Skeletal muscle satellite cell (primary cell): Measurements from ENCODE around the gene FMO3. TPM values are rescaled to one million over a fixed set of nuclear protein-coding genes. Genes with fewer than 3 reads are reported as not detected.

ENCODE experiments used
- H3K27me3 ChIP-seq: 2 replicates; pipeline ENCODE4 v1.7.0; 2013; ENCODE audit warnings: low read length; ENCODE audit not compliant: control insufficient read depth, insufficient read depth
- H3K36me3 ChIP-seq: 2 replicates; pipeline ENCODE4 v1.7.0; 2013; ENCODE audit warnings: mild to moderate bottlenecking, control low read depth, low read length; ENCODE audit not compliant: insufficient read depth
- H3K4me1 ChIP-seq: 2 replicates; pipeline ENCODE4 v1.7.0; 2013; ENCODE audit warnings: low read length; ENCODE audit not compliant: control insufficient read depth, insufficient read depth
- H3K4me2 ChIP-seq: 2 replicates; pipeline ENCODE4 v1.7.0; 2013; ENCODE audit warnings: mild to moderate bottlenecking, low read length
- H3K4me3 ChIP-seq: 2 replicates; pipeline ENCODE4 v1.7.0; 2013; ENCODE audit warnings: low read length
- H3K9ac ChIP-seq: 2 replicates; pipeline ENCODE4 v1.7.0; 2013; ENCODE audit warnings: mild to moderate bottlenecking, low read depth, low read length, moderate library complexity
- H3K9me3 ChIP-seq: replicated peaks from 2 replicates; pipeline ENCODE4 v1.7.0; 2013; ENCODE audit warnings: mild to moderate bottlenecking, control low read depth, low read length
- total RNA-seq: library from RNA; depleted of rRNA; stranded (reverse); fragments of >200 nt; gene quantifications from 2 replicates; pipeline ENCODE4 v1.2.3, GENCODE V29; 2012; rRNA removed

FMO3 gene
- total RNA-seq, result under 0.01 TPM in 1 of 2 replicates, not detected in the other

DNA sequence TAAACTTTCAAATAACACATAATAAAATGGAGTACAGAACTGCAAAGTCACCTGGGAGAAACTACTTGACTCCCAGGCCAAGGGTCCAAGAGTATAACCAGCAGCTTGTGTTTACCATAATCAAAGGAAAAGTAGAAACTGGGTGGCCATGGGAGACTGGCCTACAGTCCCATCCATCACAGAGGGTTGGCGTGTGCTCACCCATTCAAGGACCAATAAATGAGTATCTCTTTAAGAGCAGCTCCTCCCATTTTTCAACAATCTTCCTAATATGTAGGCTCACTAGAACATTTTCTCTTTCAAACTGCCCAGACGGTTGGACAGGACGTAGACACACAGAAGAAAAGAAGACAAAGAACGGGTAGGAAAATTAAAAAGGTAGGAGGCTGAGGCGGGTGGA is at the start of gene FMO3:
FMO3 (plus strand) TSS at position 302 of the 400 bp plus-strand sequence. CDS start 1,754 bp downstream, outside the sequence.
- Histone ChIP-seq H3K9ac (no peak within 1 kb of the TSS), H3K36me3 (no peaks in the 10 kb centered on the region), H3K4me1 (no peaks in the 10 kb centered on the region), H3K9me3 (no peaks in the 10 kb centered on the region), H3K4me2 (no peak within 1 kb of the TSS), H3K4me3 (no peak within 1 kb of the TSS), H3K27me3 (no peaks in the 10 kb centered on the region)

DNA sequence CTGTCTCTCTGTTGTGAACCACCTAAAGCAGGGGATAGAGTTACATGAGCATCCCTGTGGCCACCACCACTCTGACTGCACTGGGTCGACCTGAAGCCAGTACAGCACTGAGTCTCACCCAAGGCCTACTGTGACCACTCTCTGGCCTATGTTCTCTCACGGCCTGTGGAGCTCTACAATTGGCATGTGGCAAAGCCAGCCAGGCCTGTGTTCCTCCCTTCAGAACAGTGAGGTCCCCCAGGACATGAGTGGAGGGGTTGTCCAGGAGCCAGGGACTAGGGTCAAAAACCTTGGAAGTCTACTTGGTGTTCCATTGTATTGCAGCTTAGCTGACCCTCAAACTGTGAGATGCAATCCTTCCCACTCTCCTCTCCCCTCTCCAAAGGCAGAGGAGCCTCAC is 42.7 kb upstream of the FMO3 start:
- Histone ChIP-seq H3K4me3 (no peak overlapping the region), H3K4me1 (no peaks in the 10 kb centered on the region), H3K27me3 (no peaks in the 10 kb centered on the region), H3K36me3 (no peaks in the 10 kb centered on the region), H3K4me2 (no peak overlapping the region), H3K9ac (no peak overlapping the region), H3K9me3 (no peaks in the 10 kb centered on the region)

- no peaks in the 10 kb centered on the region for H3K9me3 ChIP-seq
- H3K27me3 ChIP-seq, result no peaks in the 10 kb centered on the region
- H3K4me3 ChIP-seq, result no peak overlapping the region
- H3K4me2 ChIP-seq, result no peak overlapping the region
- H3K9ac ChIP-seq, result no peak overlapping the region
- no peaks in the 10 kb centered on the region for H3K36me3 ChIP-seq
- no peaks in the 10 kb centered on the region for H3K4me1 ChIP-seq
Measured at GRCh38 chr1:171052977-171053376, 37.7 kb upstream of the FMO3 start.

DNA sequence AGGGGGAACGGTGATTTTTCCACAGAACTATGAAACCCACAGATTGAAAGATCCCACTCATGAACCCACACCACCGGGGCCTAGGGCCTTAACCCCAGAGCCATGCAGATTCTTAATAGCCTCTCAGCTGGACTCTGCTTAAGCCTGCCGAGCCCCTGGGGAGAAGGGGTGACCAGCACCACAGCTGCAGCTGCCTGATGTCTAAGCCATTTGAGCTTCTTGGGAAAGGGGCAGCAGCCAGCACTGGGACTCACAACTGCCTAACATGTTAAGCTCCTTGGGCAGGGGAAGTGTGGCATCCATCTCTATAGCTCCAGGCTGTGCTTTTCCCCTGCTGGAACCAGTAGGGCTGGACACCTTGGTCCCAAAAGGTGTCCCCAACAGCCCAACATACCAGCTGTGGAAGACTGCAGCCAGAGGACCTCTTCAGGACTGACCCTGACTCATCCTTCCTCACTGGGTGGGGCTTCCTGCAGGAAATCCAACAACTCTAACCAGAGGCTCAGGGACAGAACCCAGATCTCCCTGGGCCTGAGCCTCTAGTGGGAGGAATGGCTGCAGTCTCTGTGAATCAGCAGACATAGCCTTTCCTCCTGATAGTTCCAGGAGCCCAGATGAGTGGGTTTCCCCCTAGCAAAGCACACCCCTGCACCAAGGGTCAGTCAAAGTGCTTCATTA is 34.6 kb upstream of the FMO3 start:
- no peak overlapping the region for H3K4me3 ChIP-seq
- H3K27me3 ChIP-seq, result no peaks in the 10 kb centered on the region
- no peak overlapping the region for H3K4me2 ChIP-seq
- H3K9ac ChIP-seq, result no peak overlapping the region
- H3K4me1 ChIP-seq, result no peaks in the 10 kb centered on the region
- no peaks in the 10 kb centered on the region for H3K9me3 ChIP-seq
- no peaks in the 10 kb centered on the region for H3K36me3 ChIP-seq

GRCh38 chr1:171061425-171062143 is 29.1 kb upstream of the FMO3 start:
- H3K27me3 ChIP-seq, result peaks cover 6% of the 10 kb centered on the region
- no peak overlapping the region for H3K4me2 ChIP-seq
- H3K9me3 ChIP-seq, result no peaks in the 10 kb centered on the region
- H3K4me3 ChIP-seq, result no peak overlapping the region
- no peak overlapping the region for H3K9ac ChIP-seq
- H3K36me3 ChIP-seq, result no peaks in the 10 kb centered on the region
- no peaks in the 10 kb centered on the region for H3K4me1 ChIP-seq

DNA sequence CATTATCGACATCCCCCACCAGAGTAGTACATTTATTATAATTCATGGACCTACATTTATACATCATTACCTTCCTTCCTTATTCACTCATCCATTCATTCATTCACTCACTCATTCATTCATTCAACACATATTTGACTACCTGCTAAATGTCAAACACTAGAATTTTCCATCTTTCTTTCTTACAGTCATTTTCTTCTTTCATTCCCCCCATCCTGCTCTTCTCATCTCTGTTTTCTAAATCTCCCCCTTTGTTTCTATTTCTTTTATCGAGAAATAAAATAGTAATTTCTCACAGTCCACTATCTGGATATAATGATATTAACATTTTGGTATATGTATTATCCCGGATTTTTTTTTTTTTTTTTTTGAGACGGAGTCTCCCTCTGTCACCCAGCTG is 27.8 kb upstream of the FMO3 start:
- Histone ChIP-seq H3K9ac (no peak overlapping the region), H3K9me3 (no peaks in the 10 kb centered on the region), H3K4me1 (no peaks in the 10 kb centered on the region), H3K27me3 (peaks cover 6% of the 10 kb centered on the region), H3K36me3 (no peaks in the 10 kb centered on the region), H3K4me3 (no peak overlapping the region), H3K4me2 (no peak overlapping the region)

- no peak overlapping the region for H3K4me2 ChIP-seq
- no peaks in the 10 kb centered on the region for H3K36me3 ChIP-seq
- no peaks in the 10 kb centered on the region for H3K9me3 ChIP-seq
- no peaks in the 10 kb centered on the region for H3K4me1 ChIP-seq
- no peaks in the 10 kb centered on the region for H3K27me3 ChIP-seq
- no peak overlapping the region for H3K4me3 ChIP-seq
- H3K9ac ChIP-seq, result no peak overlapping the region
Measured at GRCh38 chr1:171075041-171075440, 15.7 kb upstream of the FMO3 start.

DNA sequence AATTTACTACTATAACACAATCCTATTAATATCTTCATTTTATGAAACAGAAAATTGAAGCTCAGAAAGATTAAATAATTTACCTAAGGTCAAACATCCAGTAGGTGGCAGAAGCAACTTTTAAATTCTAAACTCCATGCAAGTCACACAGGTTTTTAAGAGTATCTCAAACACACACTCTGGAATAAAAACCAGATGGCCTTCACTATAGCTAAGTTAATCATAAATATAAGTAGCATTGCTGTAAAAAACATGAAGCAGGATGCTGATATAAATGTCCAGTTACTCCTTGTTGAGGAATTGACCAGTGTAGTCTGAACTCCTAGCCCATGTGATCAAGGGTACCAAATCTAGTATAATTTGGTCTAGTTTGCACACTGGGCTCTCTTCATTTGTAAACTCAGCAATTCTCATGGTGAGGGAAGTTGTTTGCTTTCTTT is 9.4 kb upstream of the FMO3 start:
- peaks cover 11% of the 10 kb centered on the region for H3K4me1 ChIP-seq
- no peak overlapping the region for H3K4me3 ChIP-seq
- H3K9me3 ChIP-seq, result no peaks in the 10 kb centered on the region
- no peaks in the 10 kb centered on the region for H3K27me3 ChIP-seq
- peak overlapping the region; percentile 11 for H3K9ac ChIP-seq
- H3K36me3 ChIP-seq, result no peaks in the 10 kb centered on the region
- peak overlapping the region; percentile 44 for H3K4me2 ChIP-seq

DNA sequence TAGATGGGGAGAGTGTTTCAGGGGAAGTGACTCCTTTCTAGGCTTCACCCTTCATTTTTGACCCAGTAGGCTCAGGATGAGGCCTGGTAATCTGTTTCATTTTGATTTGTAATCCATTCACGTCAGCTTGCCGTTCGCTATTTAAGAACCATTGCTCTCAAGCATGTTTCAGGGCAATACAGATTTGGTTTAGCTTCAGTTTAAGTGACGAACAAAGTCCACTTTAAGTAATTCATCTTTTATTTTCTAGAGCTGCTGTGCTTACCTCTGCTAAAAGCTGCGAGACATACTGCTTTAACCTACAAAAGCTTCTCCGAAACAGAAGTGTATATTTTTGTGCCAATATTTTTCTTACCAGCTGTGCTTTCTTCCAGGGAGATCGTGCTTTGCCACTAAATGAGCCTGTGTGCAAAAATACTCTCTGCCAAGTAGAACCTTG is 8.9 kb upstream of the FMO3 start:
- no peaks in the 10 kb centered on the region for H3K27me3 ChIP-seq
- H3K9ac ChIP-seq, result peak overlapping the region; percentile 11
- peak overlapping the region; percentile 44 for H3K4me2 ChIP-seq
- no peaks in the 10 kb centered on the region for H3K9me3 ChIP-seq
- H3K4me3 ChIP-seq, result no peak overlapping the region
- peaks cover 11% of the 10 kb centered on the region for H3K4me1 ChIP-seq
- H3K36me3 ChIP-seq, result no peaks in the 10 kb centered on the region

DNA sequence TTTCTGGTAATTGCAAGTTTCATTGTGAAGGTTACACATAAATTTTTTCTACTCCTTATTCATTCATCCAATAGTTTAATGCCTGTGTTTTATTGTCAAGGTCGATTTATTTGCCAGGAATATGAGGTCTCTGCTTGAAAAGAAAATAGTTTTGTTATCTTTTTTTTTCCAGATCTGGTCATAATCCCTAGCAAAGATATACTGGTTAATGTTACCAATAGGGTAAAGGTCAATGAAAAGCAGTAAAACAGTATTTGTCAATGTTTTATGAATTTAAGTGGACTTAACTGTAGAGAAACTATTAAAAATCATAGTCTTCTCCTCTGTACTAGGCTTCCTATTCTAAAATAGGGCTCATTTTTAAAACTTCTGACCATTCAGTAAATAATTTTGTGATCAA is 8.1 kb upstream of the FMO3 start:
- Histone ChIP-seq H3K9ac (no peak overlapping the region), H3K4me2 (no peak overlapping the region), H3K36me3 (no peaks in the 10 kb centered on the region), H3K27me3 (no peaks in the 10 kb centered on the region), H3K4me3 (no peak overlapping the region), H3K9me3 (no peaks in the 10 kb centered on the region), H3K4me1 (peaks cover 11% of the 10 kb centered on the region)

DNA sequence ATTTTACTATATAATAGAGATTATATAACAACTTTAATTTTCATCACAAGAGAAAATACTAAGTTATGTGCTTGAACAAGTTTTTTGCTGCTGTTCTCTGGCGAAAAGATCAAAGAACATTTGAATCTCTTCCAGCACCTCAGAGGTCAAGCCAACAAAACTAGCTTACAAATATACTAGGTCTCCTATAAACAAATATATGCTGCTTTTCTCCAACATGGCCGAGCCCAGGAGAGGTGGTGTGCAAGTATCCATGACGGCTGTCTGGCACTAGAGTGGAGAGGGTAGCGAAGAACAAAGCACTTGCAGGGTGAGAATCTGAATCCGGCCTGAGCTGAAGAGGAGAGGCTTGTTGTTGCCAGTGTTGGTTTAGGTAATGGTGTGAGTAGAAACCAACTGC is 7.5 kb upstream of the FMO3 start:
- Histone ChIP-seq H3K36me3 (no peaks in the 10 kb centered on the region), H3K4me2 (no peak overlapping the region), H3K4me1 (peaks cover 11% of the 10 kb centered on the region), H3K4me3 (no peak overlapping the region), H3K9me3 (no peaks in the 10 kb centered on the region), H3K9ac (no peak overlapping the region), H3K27me3 (no peaks in the 10 kb centered on the region)

GRCh38 chr1:171084091-171084490 is 6.6 kb upstream of the FMO3 start:
- Histone ChIP-seq H3K4me1 (peaks cover 11% of the 10 kb centered on the region), H3K36me3 (no peaks in the 10 kb centered on the region), H3K4me2 (no peak overlapping the region), H3K4me3 (no peak overlapping the region), H3K9me3 (no peaks in the 10 kb centered on the region), H3K27me3 (no peaks in the 10 kb centered on the region), H3K9ac (no peak overlapping the region)
